Upper lobe of left lung (tissue), 4 donors: ENCODE measurements around the gene ZNF124.
"Not testable (repeated sequence)": the region's sequence is repeated elsewhere in the genome, so short reads cannot be mapped to it uniquely, and the experiment has no call there.

Experiments used
- EP300 ChIP-seq, 4 donors: sonication (generic); formaldehyde crosslinking; IDR thresholded peaks; one replicate each; pipeline ENCODE4 v1.5.1; 2017; ENCODE audit warnings: antibody characterized with exemption in 4 of 4, control low read depth in 2 of 4
- POLR2A ChIP-seq, 4 donors: fragments of 450-650 bp; IDR thresholded peaks; one replicate each; pipeline ENCODE4 v1.5.1; 2016 to 2017; ENCODE audit warnings: antibody characterized with exemption in 4 of 4, mild to moderate bottlenecking in 2 of 4
- TF ChIP-seq, protein P1 (sequence below), 6 experiments: fragments of 450-650 bp in 4 of 6; fragments of 200-600 bp in 2 of 6; sonication (generic) in 2 of 6; IDR thresholded peaks; one replicate each; pipeline ENCODE4 v1.5.1; 2016 to 2019; ENCODE audit warnings: antibody characterized with exemption in 6 of 6

DNA sequence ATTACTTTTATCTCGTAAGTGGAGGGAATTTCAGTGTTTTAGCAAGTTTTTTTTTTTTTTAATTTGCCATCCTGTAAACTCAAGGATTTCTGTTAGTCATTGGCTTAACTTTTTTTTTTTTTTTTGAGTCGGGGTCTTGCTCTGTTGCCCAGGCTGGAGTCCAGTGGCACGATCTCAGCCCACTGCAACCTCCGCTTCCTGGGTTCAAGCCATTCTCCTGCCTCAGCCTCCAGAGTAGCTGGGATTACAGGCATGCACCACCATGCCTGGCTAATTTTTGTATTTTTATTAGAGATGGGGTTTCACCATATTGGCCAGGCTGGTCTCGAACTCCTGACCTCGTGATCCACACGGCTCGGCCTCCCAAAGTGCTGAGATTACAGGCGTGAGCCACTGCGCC is 24.7 kb downstream of the ZNF124 start:
- TF ChIP-seq, protein P1, sequence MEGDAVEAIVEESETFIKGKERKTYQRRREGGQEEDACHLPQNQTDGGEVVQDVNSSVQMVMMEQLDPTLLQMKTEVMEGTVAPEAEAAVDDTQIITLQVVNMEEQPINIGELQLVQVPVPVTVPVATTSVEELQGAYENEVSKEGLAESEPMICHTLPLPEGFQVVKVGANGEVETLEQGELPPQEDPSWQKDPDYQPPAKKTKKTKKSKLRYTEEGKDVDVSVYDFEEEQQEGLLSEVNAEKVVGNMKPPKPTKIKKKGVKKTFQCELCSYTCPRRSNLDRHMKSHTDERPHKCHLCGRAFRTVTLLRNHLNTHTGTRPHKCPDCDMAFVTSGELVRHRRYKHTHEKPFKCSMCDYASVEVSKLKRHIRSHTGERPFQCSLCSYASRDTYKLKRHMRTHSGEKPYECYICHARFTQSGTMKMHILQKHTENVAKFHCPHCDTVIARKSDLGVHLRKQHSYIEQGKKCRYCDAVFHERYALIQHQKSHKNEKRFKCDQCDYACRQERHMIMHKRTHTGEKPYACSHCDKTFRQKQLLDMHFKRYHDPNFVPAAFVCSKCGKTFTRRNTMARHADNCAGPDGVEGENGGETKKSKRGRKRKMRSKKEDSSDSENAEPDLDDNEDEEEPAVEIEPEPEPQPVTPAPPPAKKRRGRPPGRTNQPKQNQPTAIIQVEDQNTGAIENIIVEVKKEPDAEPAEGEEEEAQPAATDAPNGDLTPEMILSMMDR (IDR thresholded peaks at IDR 0.05): not testable (repeated sequence)
- TF ChIP-seq POLR2A, EP300 (IDR thresholded peaks at IDR 0.05): not testable (repeated sequence)
